H9 (cell line): ENCODE results near the gene HMOX1. TPM values are rescaled to one million over a fixed set of nuclear protein-coding genes. Genes with fewer than 3 reads are reported as not detected.

ENCODE experiments used
- DNase-seq: peaks from one replicate; pipeline ENCODE4 v3.0.0-alpha.2; 2017
- H2AFZ ChIP-seq: one replicate; pipeline ENCODE4 v1.6.1; 2013; ENCODE audit warnings: mild to moderate bottlenecking, low read length, control low read depth, moderate library complexity
- H2AK5ac ChIP-seq: 2 replicates; pipeline ENCODE4 v1.6.1; 2013; ENCODE audit warnings: low read length, control low read depth, mixed read lengths; ENCODE audit not compliant: insufficient read length
- H2BK120ac ChIP-seq: one replicate; pipeline ENCODE4 v1.6.1; 2013; ENCODE audit warnings: low read depth, mild to moderate bottlenecking, low read length, control low read depth, inconsistent platforms; ENCODE audit not compliant: poor library complexity, severe bottlenecking
- H2BK12ac ChIP-seq: 2 replicates; pipeline ENCODE4 v1.6.1; 2013; ENCODE audit warnings: low read length, control low read depth, mixed read lengths, low read depth; ENCODE audit not compliant: insufficient read length
- H2BK15ac ChIP-seq: 2 replicates; pipeline ENCODE4 v1.6.1; 2013; ENCODE audit warnings: low read depth, low read length, control low read depth
- H2BK20ac ChIP-seq: one replicate; pipeline ENCODE4 v1.6.1; 2013; ENCODE audit warnings: low read depth, mild to moderate bottlenecking, low read length, control low read depth, inconsistent platforms; ENCODE audit not compliant: poor library complexity, severe bottlenecking
- H2BK5ac ChIP-seq: 2 replicates; pipeline ENCODE4 v1.6.1; 2013; ENCODE audit warnings: low read length, control low read depth, mixed read lengths; ENCODE audit not compliant: insufficient read length
- H3K14ac ChIP-seq: 2 replicates; pipeline ENCODE4 v1.6.1; 2013; ENCODE audit warnings: low read length, control low read depth; ENCODE audit not compliant: insufficient read depth
- H3K18ac ChIP-seq: 2 replicates; pipeline ENCODE4 v1.6.1; 2013; ENCODE audit warnings: low read depth, mild to moderate bottlenecking, mixed read lengths, low read length, control low read depth; ENCODE audit not compliant: insufficient read length
- H3K23ac ChIP-seq: 2 replicates; pipeline ENCODE4 v1.6.1; 2013; ENCODE audit warnings: low read length, control low read depth, mixed read lengths, low read depth; ENCODE audit not compliant: insufficient read length
- H3K23me2 ChIP-seq: 2 replicates; pipeline ENCODE4 v1.6.1; 2013; ENCODE audit warnings: low read depth, mild to moderate bottlenecking, mixed read lengths, low read length, control low read depth; ENCODE audit not compliant: insufficient read length, poor library complexity, severe bottlenecking
- H3K27ac ChIP-seq: 2 replicates; pipeline ENCODE4 v1.5.1; 2013; ENCODE audit warnings: low read length, control low read depth, mixed read lengths, low read depth; ENCODE audit not compliant: insufficient read length
- H3K27me3 ChIP-seq: 2 replicates; pipeline ENCODE4 v1.6.1; 2013; ENCODE audit warnings: low read length, control low read depth, inconsistent platforms; ENCODE audit not compliant: insufficient read depth
- H3K4ac ChIP-seq: 2 replicates; pipeline ENCODE4 v1.6.1; 2013; ENCODE audit warnings: low read depth, mild to moderate bottlenecking, control low read depth, inconsistent platforms, low read length, moderate library complexity
- H3K4me1 ChIP-seq: 2 replicates; pipeline ENCODE4 v1.6.1; 2013; ENCODE audit warnings: low read length, control low read depth, inconsistent platforms; ENCODE audit not compliant: insufficient read depth
- H3K4me2 ChIP-seq: 2 replicates; pipeline ENCODE4 v1.6.1; 2013; ENCODE audit warnings: low read length, control low read depth, mixed read lengths; ENCODE audit not compliant: insufficient read length, insufficient read depth
- H3K56ac ChIP-seq: 2 replicates; pipeline ENCODE4 v1.6.1; 2013; ENCODE audit warnings: low read depth, mild to moderate bottlenecking, mixed read lengths, low read length, control low read depth; ENCODE audit not compliant: insufficient read length
- H3K79me1 ChIP-seq: 2 replicates; pipeline ENCODE4 v1.6.1; 2013; ENCODE audit warnings: low read depth, mild to moderate bottlenecking, moderate library complexity, low read length, control low read depth, inconsistent platforms; ENCODE audit not compliant: insufficient read depth, poor library complexity, severe bottlenecking
- H3K79me2 ChIP-seq: 2 replicates; pipeline ENCODE4 v1.6.1; 2013; ENCODE audit warnings: low read length, control low read depth, inconsistent platforms; ENCODE audit not compliant: insufficient read depth
- H3K9ac ChIP-seq: 2 replicates; pipeline ENCODE4 v1.6.1; 2013; ENCODE audit warnings: low read length, control low read depth, mixed read lengths; ENCODE audit not compliant: insufficient read length; ENCODE audit errors: extremely low read depth
- H3K9me3 ChIP-seq: one replicate; pipeline ENCODE4 v1.6.1; 2013; ENCODE audit warnings: low read depth, low read length, inconsistent platforms; ENCODE audit not compliant: control insufficient read depth
- H3T11ph ChIP-seq: one replicate; pipeline ENCODE4 v1.6.1; 2013; ENCODE audit warnings: mild to moderate bottlenecking, low read length, control low read depth, inconsistent platforms
- H4K20me1 ChIP-seq: one replicate; pipeline ENCODE4 v1.6.1; 2013; ENCODE audit not compliant: control insufficient read depth, insufficient read length, insufficient read depth
- H4K5ac ChIP-seq: 2 replicates; pipeline ENCODE4 v1.6.1; 2013; ENCODE audit warnings: low read depth, mild to moderate bottlenecking, mixed read lengths, low read length, control low read depth; ENCODE audit not compliant: insufficient read length
- H4K8ac ChIP-seq: replicated peaks from 2 replicates; pipeline ENCODE4 v1.6.1; 2013; ENCODE audit warnings: low read length, control low read depth, mixed read lengths, low read depth; ENCODE audit not compliant: insufficient read length
- H4K91ac ChIP-seq: 2 replicates; pipeline ENCODE4 v1.6.1; 2013; ENCODE audit warnings: low read depth, mild to moderate bottlenecking, moderate library complexity, mixed read lengths, low read length, control low read depth; ENCODE audit not compliant: insufficient read length
- H3K27ac Mint-ChIP-seq, 3 experiments: 2 replicates in 2 of 3; 3 replicates in 1 of 3; pipeline ENCODE4 v1.8.0; 2020 to 2021; ENCODE audit warnings: mixed read lengths in 3 of 3, mild to moderate bottlenecking in 1 of 3, moderate library complexity in 1 of 3
- H3K27me3 Mint-ChIP-seq: 2 replicates; pipeline ENCODE4 v1.8.0; 2021; ENCODE audit warnings: low read depth, mild to moderate bottlenecking, moderate library complexity, mixed read lengths
- H3K36me3 Mint-ChIP-seq, 3 experiments: 2 replicates in 2 of 3; 3 replicates in 1 of 3; pipeline ENCODE4 v1.8.0; 2020 to 2021; ENCODE audit warnings: low read depth in 3 of 3, mixed read lengths in 3 of 3; ENCODE audit not compliant: insufficient read depth in 1 of 3
- H3K4me1 Mint-ChIP-seq, 2 experiments: 2 replicates each; pipeline ENCODE4 v1.8.0; 2020; ENCODE audit warnings: mixed read lengths in 2 of 2
- H3K4me3 Mint-ChIP-seq, 2 experiments: 2 replicates in 1 of 2; 3 replicates in 1 of 2; pipeline ENCODE4 v1.8.0; 2020 to 2021; ENCODE audit warnings: mild to moderate bottlenecking in 2 of 2, mixed read lengths in 2 of 2, moderate library complexity in 1 of 2
- H3K9me3 Mint-ChIP-seq, 2 experiments: 2 replicates in 1 of 2; 3 replicates in 1 of 2; pipeline ENCODE4 v1.8.0; 2020; ENCODE audit warnings: mild to moderate bottlenecking in 2 of 2, mixed read lengths in 2 of 2, moderate library complexity in 1 of 2
- WGBS: extraction: QIAGEN DNeasy Blood & Tissue Kit; methylation state at CpG from one replicate; pipeline ENCODE4 v1.1.7; 2013; ENCODE audit warnings: missing lambda C conversion rate, low lambda C conversion rate, mixed read lengths; ENCODE audit not compliant: insufficient read length; ENCODE audit errors: extremely low coverage; 5-methylcytosine and 5-hydroxymethylcytosine counted together
- total RNA-seq: library from RNA; stranded (reverse); gene quantifications from 2 replicates; pipeline ENCODE4 v1.2.1, GENCODE V29; 2021
- TF ChIP-seq, protein P1 (sequence below): fragments of 200-600 bp; sonication (generic); conservative IDR thresholded peaks from 3 replicates; pipeline ENCODE4 v1.8.0; 2021; ENCODE audit warnings: antibody characterized with exemption, mild to moderate bottlenecking

Gene HMOX1
- total RNA-seq, 1 experiment from 2014 or later = 22.7 TPM

DNA sequence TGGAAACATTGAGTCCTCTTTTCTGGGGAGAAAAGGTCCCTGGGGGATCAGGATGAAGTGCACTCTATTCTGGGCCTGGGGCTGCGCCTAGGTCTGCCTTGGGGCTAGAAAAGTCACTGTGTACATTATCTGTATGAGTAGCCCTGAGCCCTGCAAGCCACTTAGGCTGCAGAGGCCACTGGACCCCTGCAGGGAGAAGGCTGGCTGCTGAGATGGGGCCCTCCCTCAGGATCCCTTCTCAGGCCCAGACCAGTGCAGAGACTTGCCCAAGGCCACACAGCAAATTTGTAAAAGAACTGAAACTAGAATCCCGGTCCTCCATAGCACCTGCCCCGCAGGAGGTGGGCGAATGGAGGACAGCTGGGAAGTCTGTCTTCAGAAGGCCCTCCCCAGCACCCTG lies 26.8 kb upstream of the HMOX1 start:
- no peak overlapping the region for H2BK15ac ChIP-seq
- TF ChIP-seq, protein P1, sequence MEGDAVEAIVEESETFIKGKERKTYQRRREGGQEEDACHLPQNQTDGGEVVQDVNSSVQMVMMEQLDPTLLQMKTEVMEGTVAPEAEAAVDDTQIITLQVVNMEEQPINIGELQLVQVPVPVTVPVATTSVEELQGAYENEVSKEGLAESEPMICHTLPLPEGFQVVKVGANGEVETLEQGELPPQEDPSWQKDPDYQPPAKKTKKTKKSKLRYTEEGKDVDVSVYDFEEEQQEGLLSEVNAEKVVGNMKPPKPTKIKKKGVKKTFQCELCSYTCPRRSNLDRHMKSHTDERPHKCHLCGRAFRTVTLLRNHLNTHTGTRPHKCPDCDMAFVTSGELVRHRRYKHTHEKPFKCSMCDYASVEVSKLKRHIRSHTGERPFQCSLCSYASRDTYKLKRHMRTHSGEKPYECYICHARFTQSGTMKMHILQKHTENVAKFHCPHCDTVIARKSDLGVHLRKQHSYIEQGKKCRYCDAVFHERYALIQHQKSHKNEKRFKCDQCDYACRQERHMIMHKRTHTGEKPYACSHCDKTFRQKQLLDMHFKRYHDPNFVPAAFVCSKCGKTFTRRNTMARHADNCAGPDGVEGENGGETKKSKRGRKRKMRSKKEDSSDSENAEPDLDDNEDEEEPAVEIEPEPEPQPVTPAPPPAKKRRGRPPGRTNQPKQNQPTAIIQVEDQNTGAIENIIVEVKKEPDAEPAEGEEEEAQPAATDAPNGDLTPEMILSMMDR = no peak
- no peak overlapping the region for H3K56ac ChIP-seq
- no peak overlapping the region for H3K27ac Mint-ChIP-seq
- peaks cover 7% of the 10 kb centered on the region for H3K23me2 ChIP-seq
- no peak overlapping the region for H3K14ac ChIP-seq
- no peak overlapping the region for H4K91ac ChIP-seq
- H3K4ac ChIP-seq = no peak overlapping the region
- H4K20me1 ChIP-seq = no peaks in the 10 kb centered on the region
- no peak overlapping the region for H2AK5ac ChIP-seq
- no peak overlapping the region for H4K5ac ChIP-seq
- no peak overlapping the region for H3K4me3 Mint-ChIP-seq
- H4K8ac ChIP-seq = no peak overlapping the region
- H2AFZ ChIP-seq = no peak overlapping the region
- no peak for DNase-seq
- no peak overlapping the region for H3K4me2 ChIP-seq
- H2BK20ac ChIP-seq = no peak overlapping the region
- WGBS = no CpG with 5 or more reads among the region's 4 CpGs
- peaks cover 12% of the 10 kb centered on the region for H3K27me3 Mint-ChIP-seq
- H3K36me3 Mint-ChIP-seq = no peaks in the 10 kb centered on the region; a peak in 1 of 7 replicates
- no peaks in the 10 kb centered on the region for H3K9me3 ChIP-seq
- H3T11ph ChIP-seq = no peak overlapping the region
- no peak overlapping the region for H2BK120ac ChIP-seq
- H3K27me3 ChIP-seq = no peaks in the 10 kb centered on the region
- no peaks in the 10 kb centered on the region; the same call in 1 of the 2 replicates for H3K4me1 ChIP-seq
- no peaks in the 10 kb centered on the region for H3K9me3 Mint-ChIP-seq
- no peak overlapping the region for H3K27ac ChIP-seq
- H2BK12ac ChIP-seq = no peak overlapping the region
- H2BK5ac ChIP-seq = no peak overlapping the region
- peaks cover 18 to 33% of the 10 kb centered on the region in 2 experiments for H3K4me1 Mint-ChIP-seq
- no peaks in the 10 kb centered on the region for H3K79me2 ChIP-seq
- no peak overlapping the region for H3K23ac ChIP-seq
- no peak overlapping the region for H3K18ac ChIP-seq
- H3K9ac ChIP-seq = no peak overlapping the region
- H3K79me1 ChIP-seq = no peaks in the 10 kb centered on the region
